Measurements from ENCODE around the gene DDX59.

- no peak for TF ChIP-seq CTCF (IDR thresholded peaks at IDR 0.05)
- TF ChIP-seq POLR2A (IDR thresholded peaks at IDR 0.05): no peak
- no peak for TF ChIP-seq POLR2AphosphoS5 (IDR thresholded peaks at IDR 0.05)
These were observed 773 bp upstream of the DDX59 start for GRCh38 chr1:200670242-200671118.

Data from prostate gland (tissue), 2 donors.